Measurements from ENCODE around the gene POLRMT. TPM values are rescaled to one million over a fixed set of nuclear protein-coding genes. Genes with fewer than 3 reads are reported as not detected.

POLRMT gene
- total RNA-seq, 6 experiments from 2014 or later, result 25.9 to 42.9 (median 33.3) TPM

GRCh38 chr19:582497-583197, 50.7 kb downstream of the POLRMT start:
- intact Hi-C loops (cut with DNase I), result no loop called here

GRCh38 chr19:581399-582111, 51.8 kb downstream of the POLRMT start:
- 72% methylated on average over 9 of the region's 40 CpGs for WGBS (ENCODE audit: insufficient coverage, low coverage, low lambda C conversion rate, missing lambda C conversion rate)
- Histone ChIP-seq H3K9me3 (no peaks in the 10 kb centered on the region), H3K4me3 (no peak overlapping the region), H3K27me3 (no peaks in the 10 kb centered on the region), H3K27ac (no peak overlapping the region), H3K4me1 (no peaks in the 10 kb centered on the region), H3K36me3 (peaks cover 0 to 27% (median 10%) of the 10 kb centered on the region in 4 donors)
- peak in 1 of 3 donors; percentile 53 for DNase-seq
- TF ChIP-seq, protein P1, sequence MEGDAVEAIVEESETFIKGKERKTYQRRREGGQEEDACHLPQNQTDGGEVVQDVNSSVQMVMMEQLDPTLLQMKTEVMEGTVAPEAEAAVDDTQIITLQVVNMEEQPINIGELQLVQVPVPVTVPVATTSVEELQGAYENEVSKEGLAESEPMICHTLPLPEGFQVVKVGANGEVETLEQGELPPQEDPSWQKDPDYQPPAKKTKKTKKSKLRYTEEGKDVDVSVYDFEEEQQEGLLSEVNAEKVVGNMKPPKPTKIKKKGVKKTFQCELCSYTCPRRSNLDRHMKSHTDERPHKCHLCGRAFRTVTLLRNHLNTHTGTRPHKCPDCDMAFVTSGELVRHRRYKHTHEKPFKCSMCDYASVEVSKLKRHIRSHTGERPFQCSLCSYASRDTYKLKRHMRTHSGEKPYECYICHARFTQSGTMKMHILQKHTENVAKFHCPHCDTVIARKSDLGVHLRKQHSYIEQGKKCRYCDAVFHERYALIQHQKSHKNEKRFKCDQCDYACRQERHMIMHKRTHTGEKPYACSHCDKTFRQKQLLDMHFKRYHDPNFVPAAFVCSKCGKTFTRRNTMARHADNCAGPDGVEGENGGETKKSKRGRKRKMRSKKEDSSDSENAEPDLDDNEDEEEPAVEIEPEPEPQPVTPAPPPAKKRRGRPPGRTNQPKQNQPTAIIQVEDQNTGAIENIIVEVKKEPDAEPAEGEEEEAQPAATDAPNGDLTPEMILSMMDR (IDR thresholded peaks at IDR 0.05), result no peak
- no peak for TF ChIP-seq POLR2A (IDR thresholded peaks at IDR 0.05)
- intact Hi-C loops (cut with DNase I), result no loop called here
- ATAC-seq, result no peak

More at GRCh38 chr19:582497-583197, 50.7 kb downstream of the POLRMT start:
- TF ChIP-seq, protein P1 (IDR thresholded peaks at IDR 0.05), result no peak
- no peak for TF ChIP-seq POLR2A (IDR thresholded peaks at IDR 0.05)
- no peak overlapping the region for H3K4me3 ChIP-seq
- no peaks in the 10 kb centered on the region for H3K27me3 ChIP-seq
- ATAC-seq, result peak in 2 of 4 donors; percentile 5 to 33
- peaks cover 0 to 27% (median 10%) of the 10 kb centered on the region in 4 donors for H3K36me3 ChIP-seq
- 40% methylated on average over 13 of the region's 31 CpGs for WGBS (ENCODE audit: insufficient coverage, low coverage, low lambda C conversion rate, missing lambda C conversion rate)
- H3K9me3 ChIP-seq, result no peaks in the 10 kb centered on the region
- peak in 2 of 3 donors; percentile 45 to 47 for DNase-seq
- H3K27ac ChIP-seq, result no peak overlapping the region
- no peaks in the 10 kb centered on the region for H3K4me1 ChIP-seq

DNA sequence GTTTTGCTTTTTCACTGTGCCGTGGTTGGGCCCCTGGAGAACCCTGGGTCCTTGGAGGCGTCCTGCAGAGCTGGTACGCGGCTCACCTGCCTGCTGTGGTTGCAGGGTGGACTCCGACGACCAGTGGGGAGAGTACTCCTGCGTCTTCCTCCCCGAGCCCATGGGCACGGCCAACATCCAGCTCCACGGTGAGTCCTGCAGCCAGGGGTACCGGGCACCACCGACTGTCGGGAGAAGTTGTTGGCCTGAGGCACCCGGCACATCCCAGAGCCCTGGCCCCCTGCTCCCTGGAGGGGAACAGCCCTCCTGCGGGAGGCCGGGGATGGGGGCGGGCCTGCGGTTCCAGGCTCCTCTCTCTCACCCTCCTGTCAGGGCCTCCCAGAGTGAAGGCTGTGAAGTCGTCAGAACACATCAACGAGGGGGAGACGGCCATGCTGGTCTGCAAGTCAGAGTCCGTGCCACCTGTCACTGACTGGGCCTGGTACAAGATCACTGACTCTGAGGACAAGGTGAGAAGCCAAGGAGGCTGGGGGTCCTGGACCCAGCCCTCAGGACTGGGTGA, 53.0 kb downstream of the POLRMT start:
- Histone ChIP-seq H3K4me3 (no peak overlapping the region), H3K4me1 (peaks cover 0 to 11% (median 4%) of the 10 kb centered on the region in 4 donors), H3K36me3 (peaks cover 0 to 27% (median 10%) of the 10 kb centered on the region in 4 donors), H3K27me3 (no peaks in the 10 kb centered on the region), H3K9me3 (no peaks in the 10 kb centered on the region), H3K27ac (no peak overlapping the region)
- DNase-seq (peak in 1 of 3 donors; percentile 52), ATAC-seq (no peak)
- WGBS (ENCODE audit: insufficient coverage, low coverage, low lambda C conversion rate, missing lambda C conversion rate), result 80% methylated on average over 4 of the region's 22 CpGs
- intact Hi-C loops (cut with DNase I), result no loop called here
- TF ChIP-seq POLR2A (IDR thresholded peaks at IDR 0.05), result no peak
- TF ChIP-seq, protein P1 (IDR thresholded peaks at IDR 0.05), result no peak

- DNase-seq (peak in 1 of 3 donors; percentile 45), ATAC-seq (no peak)
- Histone ChIP-seq H3K36me3 (peaks cover 0 to 27% (median 10%) of the 10 kb centered on the region in 4 donors), H3K4me1 (peaks cover 0 to 16% (median 5%) of the 10 kb centered on the region in 4 donors), H3K27ac (no peak overlapping the region), H3K27me3 (no peaks in the 10 kb centered on the region), H3K4me3 (no peak overlapping the region), H3K9me3 (no peaks in the 10 kb centered on the region)
- TF ChIP-seq POLR2A (IDR thresholded peaks at IDR 0.05), result no peak
- TF ChIP-seq, protein P1 (IDR thresholded peaks at IDR 0.05), result no peak
- intact Hi-C loops (cut with DNase I), result no loop called here
- WGBS (ENCODE audit: insufficient coverage, low coverage, low lambda C conversion rate, missing lambda C conversion rate), result no CpG with 5 or more reads among the region's 11 CpGs
Observed at GRCh38 chr19:579842-580155, 53.5 kb downstream of the POLRMT start.

All from right lobe of liver (tissue), 6 donors.